VCaP (cell line): ENCODE data around the gene STARD3.

Experiments
- H3K27ac ChIP-seq: fragments of 450-650 bp; 2 replicates; pipeline ENCODE4 v1.5.1; 2017
- CTCF ChIP-seq: fragments of 450-650 bp; conservative IDR thresholded peaks from 2 replicates; pipeline ENCODE4 v1.5.1; 2017; ENCODE audit warnings: mild to moderate bottlenecking, moderate library complexity

The STARD3 gene

GRCh38 chr17:39612935-39613464 lies 23.9 kb upstream of the STARD3 start:
- H3K27ac ChIP-seq, result no peak overlapping the region
- TF ChIP-seq CTCF, result no peak

- H3K27ac ChIP-seq, result no peak overlapping the region
- TF ChIP-seq CTCF, result no peak
These were observed 22.3 kb upstream of the STARD3 start for GRCh38 chr17:39614545-39615157.

GRCh38 chr17:39615434-39615833 lies 21.5 kb upstream of the STARD3 start:
- no peak for TF ChIP-seq CTCF
- H3K27ac ChIP-seq, result no peak overlapping the region

GRCh38 chr17:39617100-39617445 lies 19.9 kb upstream of the STARD3 start:
- TF ChIP-seq CTCF, result no peak
- H3K27ac ChIP-seq, result peak overlapping the region; percentile 96

GRCh38 chr17:39617446-39618245 lies 19.3 kb upstream of the STARD3 start:
- H3K27ac ChIP-seq, result peak overlapping the region; percentile 96
- no peak for TF ChIP-seq CTCF

GRCh38 chr17:39618246-39618913 lies 18.6 kb upstream of the STARD3 start:
- peak overlapping the region; percentile 96 for H3K27ac ChIP-seq
- no peak for TF ChIP-seq CTCF

- TF ChIP-seq CTCF, result no peak
- H3K27ac ChIP-seq, result peak overlapping the region; percentile 96
These were observed 17.8 kb upstream of the STARD3 start for GRCh38 chr17:39618956-39619785.
